ENCODE measurements around the gene MASP1.
A peak's percentile ranks its signal among the peaks of the same experiment; 100 is the strongest.
"Not testable (repeated sequence)": the region's sequence is repeated elsewhere in the genome, so short reads cannot be mapped to it uniquely, and the experiment has no call there.

Gene MASP1

GRCh38 chr3:187263270-187263669, 28.3 kb downstream of the MASP1 start:
- DNase-seq = no peak

- DNase-seq = no peak
These were observed 29.2 kb downstream of the MASP1 start for GRCh38 chr3:187262360-187262759.

- no peak for DNase-seq
These were observed 30.0 kb downstream of the MASP1 start for GRCh38 chr3:187261541-187261969.

- DNase-seq = no peak
These were observed 32.4 kb downstream of the MASP1 start for GRCh38 chr3:187259171-187259570.

- no peak for DNase-seq
These were observed 33.4 kb downstream of the MASP1 start for GRCh38 chr3:187257992-187258692.

- DNase-seq = no peak
These were observed 34.1 kb downstream of the MASP1 start for GRCh38 chr3:187257471-187257870.

DNA sequence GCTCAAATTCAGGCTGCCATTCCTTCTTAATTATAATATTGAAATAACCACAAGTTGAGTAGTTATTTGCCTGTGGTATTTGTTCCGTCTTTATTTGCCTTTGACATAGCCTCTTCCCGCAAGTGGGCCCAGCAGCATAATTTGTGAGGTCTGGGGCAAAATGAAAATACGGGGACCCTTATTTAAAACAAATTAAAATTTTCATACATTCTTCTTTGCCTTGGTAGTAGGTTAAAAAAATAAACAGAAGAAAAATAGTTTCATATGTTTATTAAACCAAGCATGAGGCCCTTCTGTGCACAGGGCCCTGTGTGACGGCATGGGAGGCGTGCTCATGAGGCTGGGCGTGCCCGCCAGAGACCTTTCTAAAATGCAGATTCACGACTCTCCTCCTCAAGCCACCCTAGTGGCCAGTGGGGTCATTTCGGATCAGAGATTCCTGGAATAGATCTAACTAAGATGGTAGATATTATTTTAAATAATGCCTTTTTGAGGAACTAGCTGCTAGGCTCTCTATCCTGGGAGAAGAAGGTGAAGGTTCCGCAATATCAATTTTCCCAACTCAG, 35.4 kb downstream of the MASP1 start:
- no peak for DNase-seq

- DNase-seq = no peak
These were observed 36.2 kb downstream of the MASP1 start for GRCh38 chr3:187255314-187255713.

DNA sequence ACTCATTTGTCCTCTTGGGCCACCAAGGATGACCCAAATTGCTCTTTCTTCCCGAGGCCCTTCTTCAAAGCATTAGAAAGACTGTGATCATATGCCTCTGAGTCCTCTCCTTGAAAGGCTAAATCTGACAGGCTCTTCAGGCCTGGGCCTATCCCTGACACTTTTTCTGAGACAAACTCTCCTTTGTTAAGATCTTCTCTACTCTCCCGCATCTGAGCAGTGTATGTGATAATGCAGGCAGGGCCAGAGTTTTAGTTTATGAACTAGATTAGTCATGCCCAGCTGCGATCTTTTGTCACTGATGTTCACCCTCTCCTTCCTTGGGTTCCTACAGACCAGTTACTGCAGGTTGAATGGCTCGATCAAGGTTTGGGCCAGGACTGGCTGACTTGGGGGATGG, 39.2 kb downstream of the MASP1 start:
- no peak for DNase-seq

DNA sequence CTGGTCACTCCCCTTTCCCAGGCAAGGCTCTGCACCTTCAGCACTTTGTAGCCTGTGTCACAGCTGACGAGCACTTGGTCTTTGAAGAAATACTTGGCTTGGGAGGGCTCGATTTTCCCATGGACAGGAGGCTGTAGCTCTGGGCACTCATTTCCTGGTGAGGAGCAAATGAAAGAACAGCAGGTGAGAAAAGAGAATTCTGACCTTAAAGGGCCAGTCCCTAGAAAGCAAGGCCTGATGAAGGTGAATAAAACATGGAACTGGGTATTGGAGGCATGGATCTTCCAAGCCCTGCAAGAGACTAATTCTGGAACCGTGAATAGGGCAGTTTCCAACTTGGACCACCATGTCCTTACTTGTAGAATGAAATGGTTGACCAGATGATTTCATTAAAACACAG, 39.9 kb downstream of the MASP1 start:
- no peak for DNase-seq

- peak in 1 of 5 donors; percentile 46 for DNase-seq
These were observed 44.1 kb downstream of the MASP1 start for GRCh38 chr3:187247398-187247797.

DNA sequence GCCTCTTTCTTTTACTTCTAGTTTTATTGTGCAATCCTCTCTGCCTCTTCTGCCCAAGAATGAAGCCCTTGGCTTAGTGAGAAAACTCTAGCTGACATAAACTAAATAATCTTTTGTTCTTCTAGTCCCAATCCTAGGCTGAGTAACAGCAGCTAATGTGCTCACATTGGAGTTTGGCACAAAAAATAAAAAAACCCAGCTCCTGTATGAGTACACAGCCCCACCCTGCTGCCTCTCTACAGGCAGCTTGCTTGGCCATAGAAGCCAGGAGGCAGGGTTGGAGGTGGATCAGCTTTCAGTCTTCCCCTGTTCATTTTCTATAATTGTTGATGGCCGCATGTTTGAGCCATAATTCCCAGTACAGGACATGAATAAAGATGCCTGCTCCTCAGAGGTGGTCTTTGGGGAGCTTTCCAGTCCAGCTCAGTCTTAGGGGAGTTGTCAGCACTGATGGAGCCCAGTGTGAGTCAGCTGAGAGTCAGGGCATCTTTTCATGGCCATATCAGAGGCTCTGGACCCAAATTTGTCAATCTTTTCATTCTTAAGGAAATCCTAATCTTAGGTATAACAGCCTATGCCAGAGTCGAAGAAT, 47.5 kb downstream of the MASP1 start:
- no peak for DNase-seq

GRCh38 chr3:187242900-187243299, 48.6 kb downstream of the MASP1 start:
- DNase-seq = no peak

DNA sequence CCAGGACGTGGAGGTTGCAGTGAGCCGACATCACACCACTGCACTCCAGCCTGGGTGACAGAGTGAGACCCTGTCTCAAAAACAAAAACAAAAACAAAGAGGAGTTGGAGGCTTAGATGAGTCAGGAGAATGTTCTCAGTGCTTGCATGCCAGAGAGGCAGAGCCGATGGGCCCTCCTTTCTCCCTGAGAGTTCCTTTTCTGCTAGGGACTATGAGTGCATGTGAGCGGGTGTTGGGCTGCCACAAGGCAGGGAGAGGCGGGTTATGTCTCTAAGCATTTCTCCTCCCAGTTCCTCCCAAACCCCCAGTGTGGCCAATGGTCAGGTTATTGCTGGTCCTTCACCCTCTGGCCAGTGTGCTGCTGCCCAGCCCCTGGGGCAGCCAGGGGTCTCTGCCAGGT, 49.1 kb downstream of the MASP1 start:
- DNase-seq = no peak

- DNase-seq = not testable (repeated sequence)
These were observed 52.7 kb downstream of the MASP1 start for GRCh38 chr3:187238835-187239234.

- no peak for DNase-seq
These were observed 53.3 kb downstream of the MASP1 start for GRCh38 chr3:187238239-187238638.

- no peak for DNase-seq
These were observed 53.8 kb downstream of the MASP1 start for GRCh38 chr3:187237741-187238140.

- DNase-seq = no peak
These were observed 54.6 kb downstream of the MASP1 start for GRCh38 chr3:187236962-187237361.

- DNase-seq = no peak
These were observed 61.5 kb downstream of the MASP1 start for GRCh38 chr3:187230011-187230410.

DNA sequence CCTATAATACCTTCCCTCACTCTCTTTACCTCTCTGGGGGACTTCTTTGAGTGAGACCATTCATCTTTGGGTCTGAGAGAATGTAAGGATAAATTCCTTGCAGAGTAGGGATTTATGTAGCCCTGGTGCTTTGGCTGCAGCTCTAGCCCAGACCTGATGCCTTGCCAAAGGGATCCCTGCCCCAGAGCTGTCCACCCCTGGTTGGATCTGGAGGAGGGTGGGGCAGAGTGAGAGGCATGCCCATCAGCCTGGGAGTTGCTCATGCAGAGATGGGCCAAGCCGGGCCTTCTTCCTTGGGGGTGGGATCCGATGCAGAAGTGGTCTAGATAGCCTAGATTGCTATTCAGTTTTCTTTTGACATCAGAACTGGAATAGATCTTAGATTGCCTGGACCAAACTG, 62.8 kb downstream of the MASP1 start:
- no peak for DNase-seq

GRCh38 chr3:187227658-187228258, 63.8 kb downstream of the MASP1 start:
- DNase-seq = no peak

GRCh38 chr3:187223799-187224198, 67.7 kb downstream of the MASP1 start:
- no peak for DNase-seq

- no peak for DNase-seq
These were observed 68.7 kb downstream of the MASP1 start for GRCh38 chr3:187222801-187223200.

GRCh38 chr3:187215460-187215859, 76.1 kb downstream of the MASP1 start:
- no peak for DNase-seq
